Testis (tissue), 3 donors: ENCODE results near the gene BMPR1B. TPM values are rescaled to one million over a fixed set of nuclear protein-coding genes. Genes with fewer than 3 reads are reported as not detected.

Experiments used
- DNase-seq: peaks from one replicate; pipeline ENCODE4 v3.0.0-alpha.2; 2019
- H3K27ac ChIP-seq, 2 donors: fragments of 200-600 bp; sonication (generic); one replicate each; pipeline ENCODE4 v1.5.1; 2019
- H3K27me3 ChIP-seq: fragments of 200-600 bp; sonication (generic); one replicate; pipeline ENCODE4 v1.5.1; 2019
- H3K36me3 ChIP-seq: fragments of 200-600 bp; sonication (generic); one replicate; pipeline ENCODE4 v1.5.1; 2017; ENCODE audit warnings: low read depth; ENCODE audit errors: missing control alignments
- H3K4me1 ChIP-seq: fragments of 200-600 bp; sonication (generic); one replicate; pipeline ENCODE4 v1.5.1; 2019
- H3K4me3 ChIP-seq, 2 donors: fragments of 200-600 bp; sonication (generic); one replicate each; pipeline ENCODE4 v1.5.1; 2017 to 2019
- H3K9me3 ChIP-seq: fragments of 200-600 bp; sonication (generic); one replicate; pipeline ENCODE4 v1.5.1; 2017
- CTCF ChIP-seq, 3 experiments: fragments of 450-650 bp in 2 of 3; fragments of 200-600 bp in 1 of 3; sonication (generic) in 1 of 3; IDR thresholded peaks; one replicate each; pipeline ENCODE4 v1.5.1; 2016 to 2019; ENCODE audit warnings: antibody characterized with exemption in 3 of 3, mild to moderate bottlenecking in 2 of 3, moderate library complexity in 1 of 3
- POLR2A ChIP-seq: fragments of 450-650 bp; IDR thresholded peaks from one replicate; pipeline ENCODE4 v1.6.1; 2017; ENCODE audit warnings: antibody characterized with exemption, mild to moderate bottlenecking, moderate library complexity
- WGBS, 2 donors: methylation state at CpG; one replicate each; pipeline ENCODE4 v1.1.5; 2018; 5-methylcytosine and 5-hydroxymethylcytosine counted together
- intact Hi-C: fragments of 100-400 bp; cut with DNase I; formaldehyde crosslinking; loops from one replicate; pipeline ENCODE4 v1.15.1; 2023; ENCODE audit warnings: low total_unique reads
- polyA plus RNA-seq: library from polyadenylated mRNA; stranded (reverse); fragments of 350-450 nt; fragmentation: Illumina TruSeq; extraction: RNeasy Lipid Tissue Mini Kit (QIAGEN cat#74804); gene quantifications from one replicate; pipeline ENCODE4 v1.2.3, GENCODE V29; 2014; ENCODE audit warnings: low read depth, low replicate concordance; ENCODE audit not compliant: insufficient read depth
- total RNA-seq, 2 donors: library from RNA; depleted of rRNA; stranded (reverse); fragments of >200 nt; gene quantifications; one replicate each; pipeline ENCODE4 v1.2.3, GENCODE V29; 2016

The BMPR1B gene
- total and polyA plus RNA-seq, 3 donors from 2014 or later = 7.5 to 13.0 (median 9.1) TPM

- Histone ChIP-seq H3K4me1 (peaks cover 7% of the 10 kb centered on the region), H3K4me3 (no peak overlapping the region), H3K9me3 (no peaks in the 10 kb centered on the region), H3K36me3 (no peaks in the 10 kb centered on the region), H3K27me3 (no peaks in the 10 kb centered on the region), H3K27ac (no peak overlapping the region)
- intact Hi-C loops = no loop called here
- WGBS, 2 donors = 92 to 95% methylated on average over 3 of the region's 3 CpGs
- TF ChIP-seq POLR2A (no peak), CTCF (IDR thresholded peaks at IDR 0.05) (no peak)
- no peak for DNase-seq
Measured at GRCh38 chr4:95091272-95091671, 333.5 kb downstream of the BMPR1B start.

GRCh38 chr4:95092766-95093165 is 335.0 kb downstream of the BMPR1B start:
- Histone ChIP-seq H3K36me3 (no peaks in the 10 kb centered on the region), H3K27me3 (no peaks in the 10 kb centered on the region), H3K4me1 (peaks cover 7% of the 10 kb centered on the region), H3K27ac (no peak overlapping the region), H3K9me3 (no peaks in the 10 kb centered on the region), H3K4me3 (no peak overlapping the region)
- intact Hi-C loops = no loop called here
- TF ChIP-seq POLR2A = no peak
- TF ChIP-seq CTCF (IDR thresholded peaks at IDR 0.05) = no peak
- DNase-seq = no peak
- WGBS, 2 donors = 64 to 66% methylated on average over 3 of the region's 3 CpGs

GRCh38 chr4:95093460-95093859 is 335.7 kb downstream of the BMPR1B start:
- H3K4me1 ChIP-seq = peaks cover 7% of the 10 kb centered on the region
- DNase-seq = no peak
- H3K36me3 ChIP-seq = no peaks in the 10 kb centered on the region
- no peaks in the 10 kb centered on the region for H3K9me3 ChIP-seq
- TF ChIP-seq POLR2A = no peak
- TF ChIP-seq CTCF (IDR thresholded peaks at IDR 0.05) = no peak
- intact Hi-C loops = no loop called here
- no peaks in the 10 kb centered on the region for H3K27me3 ChIP-seq
- no peak overlapping the region for H3K27ac ChIP-seq
- WGBS, 2 donors = 95 to 98% methylated on average over 2 of the region's 2 CpGs
- H3K4me3 ChIP-seq = no peak overlapping the region

GRCh38 chr4:95093936-95094929 is 336.5 kb downstream of the BMPR1B start:
- Histone ChIP-seq H3K4me3 (no peak overlapping the region), H3K36me3 (no peaks in the 10 kb centered on the region), H3K27ac (no peak overlapping the region), H3K9me3 (no peaks in the 10 kb centered on the region), H3K4me1 (peaks cover 6% of the 10 kb centered on the region), H3K27me3 (no peaks in the 10 kb centered on the region)
- 78 to 84% methylated on average over 8 of the region's 8 CpGs for WGBS, 2 donors
- intact Hi-C loops = no loop called here
- no peak for TF ChIP-seq POLR2A
- no peak for TF ChIP-seq CTCF (IDR thresholded peaks at IDR 0.05)
- no peak for DNase-seq
